Stimulated activated CD8-positive, alpha-beta memory T cell treated with anti-CD3 and anti-CD28 coated beads, Interleukin-2, amount 100 ng/mL, for 48 hours (primary cell): ENCODE measurements around the gene MARCHF10.

Experiments
- DNase-seq, 2 donors: peaks; one replicate each; pipeline ENCODE4 v3.0.0-alpha.2; 2020; ENCODE audit warnings: low read depth in 2 of 2

The MARCHF10 gene

DNA sequence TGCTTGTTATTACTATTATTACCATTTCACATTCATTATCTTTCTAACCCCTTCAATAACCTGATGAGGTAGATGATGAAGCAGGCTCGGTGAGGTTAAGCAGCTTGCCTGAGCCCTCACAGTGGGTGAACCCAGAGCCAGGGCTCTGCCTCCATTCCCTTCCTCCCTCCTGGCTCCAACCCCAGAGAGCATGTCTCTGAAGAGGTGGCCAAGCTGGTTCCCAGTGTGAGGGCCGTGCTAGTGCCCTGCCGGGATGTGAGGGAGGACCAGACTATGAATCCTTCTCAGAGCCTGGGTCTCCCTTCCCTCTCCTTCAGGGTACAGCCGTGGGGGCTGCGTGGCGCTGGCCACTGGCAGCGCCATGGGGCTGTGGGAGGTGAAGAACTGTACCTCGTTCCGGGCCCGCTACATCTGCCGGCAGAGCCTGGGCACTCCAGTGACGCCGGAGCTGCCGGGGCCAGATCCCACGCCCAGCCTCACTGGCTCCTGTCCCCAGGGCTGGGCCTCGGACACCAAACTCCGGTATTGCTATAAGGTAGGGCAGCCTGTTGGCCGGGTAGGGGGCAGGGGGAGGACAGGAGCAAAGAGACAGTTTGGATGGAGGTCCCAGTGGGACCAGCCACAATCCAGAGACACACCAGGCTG lies 131.0 kb downstream of the MARCHF10 start:
- no peak for DNase-seq

DNA sequence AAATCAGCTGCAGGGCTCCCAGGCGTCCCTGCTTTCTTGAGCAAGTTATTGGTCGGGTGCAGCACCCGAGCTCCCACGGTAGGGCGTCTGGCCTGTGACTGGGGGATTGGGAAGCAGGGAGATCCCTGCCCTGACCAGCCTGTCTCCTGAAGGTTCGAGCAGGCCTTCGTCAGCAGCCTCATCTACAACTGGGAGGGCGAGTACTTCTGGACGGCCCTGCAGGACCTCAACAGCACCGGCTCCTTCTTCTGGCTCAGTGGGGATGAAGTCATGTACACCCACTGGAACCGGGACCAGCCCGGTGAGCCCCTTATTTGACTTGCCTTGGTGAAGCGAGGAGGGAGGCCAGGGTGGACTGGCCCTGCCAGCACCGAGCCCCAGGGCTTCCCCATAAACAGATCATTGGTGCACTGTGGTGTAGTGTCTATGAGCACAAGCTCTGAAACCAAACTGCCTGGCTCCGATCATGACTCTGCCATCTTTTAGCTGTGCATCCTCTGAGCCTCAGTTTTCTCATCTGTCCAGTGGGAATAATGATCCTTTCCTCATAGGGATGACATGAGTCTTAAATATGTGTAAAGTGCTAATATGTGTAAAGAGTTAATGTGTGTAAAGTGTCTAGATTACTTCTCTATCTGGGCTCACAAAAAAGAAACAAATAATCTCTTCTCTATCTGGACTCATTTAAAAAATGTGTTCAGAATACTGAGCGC lies 131.7 kb downstream of the MARCHF10 start:
- no peak for DNase-seq

DNA sequence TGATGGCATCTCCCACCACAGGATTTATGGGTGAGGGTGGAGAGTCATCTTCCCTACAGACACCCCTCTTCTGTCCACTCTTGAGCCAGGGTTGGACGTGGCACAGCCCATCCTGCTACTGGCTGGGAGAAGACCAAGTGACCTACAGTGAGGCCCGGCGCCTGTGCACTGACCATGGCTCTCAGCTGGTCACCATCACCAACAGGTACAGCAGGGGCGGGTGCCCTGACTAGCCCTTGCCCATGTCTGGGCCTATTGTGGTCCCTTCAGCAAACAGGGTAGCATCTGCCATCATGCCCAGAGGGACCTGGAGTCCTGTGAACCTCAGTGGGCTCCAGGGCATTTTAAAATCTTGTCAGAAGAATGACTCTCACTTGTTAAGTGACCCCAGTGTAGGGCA lies 132.4 kb downstream of the MARCHF10 start:
- DNase-seq: no peak

DNA sequence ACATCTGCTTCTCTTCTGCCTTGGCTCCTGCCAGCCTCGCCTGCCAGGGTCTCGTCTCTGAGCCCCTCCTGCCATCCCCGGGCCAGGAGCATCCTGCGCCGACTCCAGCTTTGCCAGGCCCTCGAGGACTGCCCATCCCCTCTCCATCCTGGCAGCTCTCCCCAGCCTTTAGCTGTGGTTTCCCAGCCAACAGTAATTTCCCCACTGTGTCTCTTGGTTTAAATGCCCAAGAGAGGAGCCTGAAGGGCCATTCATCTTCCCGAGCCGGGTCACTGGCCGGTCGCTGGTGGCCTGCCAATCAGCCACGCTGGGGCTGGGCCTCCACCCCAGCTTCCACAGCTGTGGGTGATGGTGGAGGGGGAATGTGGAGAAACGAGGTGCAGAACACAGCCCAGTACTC lies 132.9 kb downstream of the MARCHF10 start:
- DNase-seq: no peak

DNA sequence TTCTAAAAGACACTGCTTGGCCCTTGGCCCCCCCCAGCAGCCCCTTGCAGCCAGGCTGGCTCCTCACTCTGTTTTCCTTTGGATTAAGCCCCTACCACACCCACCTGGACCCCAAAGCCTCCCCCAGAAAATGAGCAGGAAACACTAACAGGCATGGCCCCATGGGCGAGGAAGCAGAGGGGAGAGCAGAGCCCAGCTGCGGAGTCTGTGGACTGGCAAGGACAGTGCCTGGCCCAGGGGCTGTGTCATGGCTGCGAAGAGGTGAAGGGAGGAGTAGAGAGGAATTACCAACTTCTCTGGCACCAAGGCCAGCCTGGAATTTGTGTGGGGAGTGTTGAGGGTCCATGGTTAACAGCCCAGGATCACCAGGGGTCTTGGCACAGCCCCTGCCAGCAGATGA lies 133.3 kb downstream of the MARCHF10 start:
- DNase-seq: no peak

DNA sequence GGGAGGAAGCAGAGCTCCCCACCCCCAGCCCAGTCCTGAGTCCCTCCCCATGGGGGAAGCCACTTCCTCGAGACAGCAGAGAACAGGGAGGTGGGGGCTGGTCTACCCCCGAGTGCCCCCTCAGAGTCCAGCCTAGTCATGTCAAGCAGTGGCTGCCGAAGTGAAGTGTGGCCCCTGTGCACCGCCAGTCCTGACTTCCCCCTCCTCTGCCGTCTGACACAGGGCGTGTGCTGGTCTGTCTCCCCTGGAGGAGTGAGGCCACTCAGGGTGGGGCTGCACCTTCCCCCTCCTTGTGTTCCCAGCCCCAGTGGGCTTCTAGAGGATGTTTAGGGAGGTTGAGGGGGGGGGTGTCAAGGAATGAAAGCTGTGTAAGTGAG lies 133.8 kb downstream of the MARCHF10 start:
- DNase-seq: no peak

DNA sequence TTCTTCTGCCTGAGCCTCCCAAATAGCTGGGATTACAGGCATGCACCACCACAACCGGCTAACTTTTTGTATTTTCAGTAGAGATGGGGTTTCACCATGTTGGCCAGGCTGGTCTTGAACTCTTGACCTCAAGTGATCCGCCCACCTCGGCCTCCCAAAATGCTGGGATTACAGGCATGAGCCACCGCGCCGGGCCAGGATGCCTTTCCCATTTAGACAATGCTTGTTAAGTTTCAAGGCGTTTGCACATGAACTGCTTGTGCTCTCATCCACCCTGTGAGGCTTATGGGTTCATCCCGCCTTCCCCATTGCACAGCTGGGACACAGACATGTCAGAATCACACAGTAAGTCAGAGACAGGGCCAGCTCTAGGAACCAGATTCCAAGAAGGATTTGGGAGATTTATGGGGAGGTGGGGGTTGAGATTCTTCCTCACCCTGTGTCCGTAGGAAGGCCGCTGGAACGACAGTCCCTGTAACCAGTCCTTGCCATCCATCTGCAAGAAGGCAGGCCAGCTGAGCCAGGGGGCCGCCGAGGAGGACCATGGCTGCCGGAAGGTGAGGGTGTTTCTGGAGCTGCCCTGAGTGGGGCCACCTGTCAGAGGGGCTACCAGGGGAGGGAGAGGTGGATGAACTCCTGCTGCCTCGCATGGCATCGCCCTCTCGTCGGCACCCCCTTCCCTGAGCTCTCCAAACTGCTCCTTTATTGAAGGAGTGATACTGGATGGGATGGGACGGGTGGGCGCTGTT lies 134.3 kb downstream of the MARCHF10 start:
- no peak for DNase-seq

DNA sequence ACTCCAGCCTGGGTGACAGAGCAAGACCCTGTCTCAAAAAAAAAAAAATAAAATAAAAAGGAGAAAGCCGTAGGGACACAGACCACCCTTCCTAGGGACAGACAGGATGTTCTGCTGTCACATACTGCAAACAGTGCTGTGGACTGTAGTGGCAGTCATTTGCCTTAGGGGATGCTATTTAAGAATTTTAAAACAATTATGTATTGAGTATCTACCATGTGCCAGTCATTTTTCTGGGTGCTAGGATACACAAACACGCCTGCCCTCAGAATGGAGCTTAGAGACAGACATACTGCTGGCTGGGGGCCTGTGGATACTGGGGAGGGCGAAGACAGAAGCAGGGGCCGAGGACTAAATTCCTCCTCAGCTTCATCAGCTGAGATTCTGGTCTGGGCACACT lies 135.2 kb downstream of the MARCHF10 start:
- no peak for DNase-seq

DNA sequence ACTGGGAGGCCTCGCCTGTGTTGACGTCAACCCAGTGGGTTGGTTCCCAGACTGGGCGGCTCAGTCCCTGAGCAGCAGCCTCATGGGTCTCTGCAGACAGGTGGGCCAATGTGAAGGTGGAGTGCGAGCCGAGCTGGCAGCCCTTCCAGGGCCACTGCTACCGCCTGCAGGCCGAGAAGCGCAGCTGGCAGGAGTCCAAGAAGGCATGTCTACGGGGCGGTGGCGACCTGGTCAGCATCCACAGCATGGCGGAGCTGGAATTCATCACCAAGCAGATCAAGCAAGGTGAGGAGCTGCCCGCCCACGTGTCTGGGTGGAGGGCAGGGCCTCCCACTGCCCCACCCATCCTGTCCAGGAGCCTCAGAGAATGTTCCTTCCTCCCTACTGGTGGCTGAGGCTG lies 136.6 kb downstream of the MARCHF10 start:
- no peak for DNase-seq

DNA sequence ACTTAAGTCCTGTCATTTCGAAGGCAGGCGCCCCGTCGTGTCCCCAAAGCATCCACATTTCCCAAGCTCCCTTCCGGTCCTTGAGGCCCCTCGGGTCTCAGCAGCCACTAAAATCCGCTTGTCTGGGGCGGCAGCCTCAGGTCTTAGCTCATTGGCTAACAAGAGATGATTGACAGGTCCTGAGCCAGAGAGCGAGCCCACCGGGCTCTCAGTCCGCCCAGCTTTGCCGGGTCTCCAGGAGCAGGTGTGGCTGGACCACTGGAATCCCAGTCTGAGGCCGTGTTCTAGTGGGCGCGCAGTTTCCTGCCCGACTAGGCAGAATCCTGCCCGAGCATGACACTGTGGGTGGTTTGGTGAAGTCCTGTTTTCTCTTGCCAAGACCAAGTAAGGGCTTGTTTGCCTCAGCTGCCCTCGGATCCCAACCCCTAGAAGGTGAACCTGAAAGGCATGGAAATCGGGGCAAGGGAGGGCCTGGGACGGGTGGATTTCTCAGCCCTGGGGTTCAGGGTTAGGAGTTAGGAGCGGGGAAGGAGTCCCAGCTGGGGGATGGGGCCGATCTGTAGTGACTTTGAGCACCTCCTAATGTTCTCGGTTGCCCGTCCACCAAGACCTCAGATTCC lies 137.8 kb downstream of the MARCHF10 start:
- DNase-seq: no peak

DNA sequence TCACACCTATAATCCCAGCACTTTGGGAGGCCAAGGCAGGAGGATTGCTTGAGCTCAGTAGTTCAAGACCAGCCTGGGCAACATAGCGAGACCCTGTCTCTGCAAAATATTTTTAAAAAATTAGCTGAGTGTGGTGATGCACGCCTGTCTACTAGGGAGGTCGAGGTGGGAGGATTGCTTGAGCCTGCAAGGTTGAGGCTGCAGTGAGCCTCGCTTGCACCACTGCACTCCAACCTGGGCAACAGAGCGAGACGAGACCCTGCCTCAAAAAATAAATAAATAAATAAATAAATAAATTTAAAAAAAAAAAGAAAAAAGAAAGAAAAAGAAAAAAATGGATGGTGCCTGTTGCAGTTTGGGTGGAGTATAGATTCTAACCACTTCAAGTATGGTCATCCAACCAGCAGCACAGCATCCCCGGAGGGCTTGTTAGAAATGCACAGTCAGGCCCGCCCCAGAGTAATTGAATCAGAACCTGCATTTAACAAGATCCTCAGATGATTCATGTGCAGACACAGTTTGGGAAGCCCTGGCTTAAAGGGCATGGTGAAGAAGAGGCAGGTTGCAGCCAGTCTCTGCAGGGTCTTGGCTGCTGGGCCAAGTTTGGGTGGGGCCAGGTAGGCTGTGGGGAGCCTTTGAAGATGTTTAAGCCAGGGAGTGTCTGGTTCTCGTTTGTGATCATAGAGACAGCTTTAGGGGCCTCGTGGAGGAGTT lies 139.9 kb downstream of the MARCHF10 start:
- DNase-seq: no peak

DNA sequence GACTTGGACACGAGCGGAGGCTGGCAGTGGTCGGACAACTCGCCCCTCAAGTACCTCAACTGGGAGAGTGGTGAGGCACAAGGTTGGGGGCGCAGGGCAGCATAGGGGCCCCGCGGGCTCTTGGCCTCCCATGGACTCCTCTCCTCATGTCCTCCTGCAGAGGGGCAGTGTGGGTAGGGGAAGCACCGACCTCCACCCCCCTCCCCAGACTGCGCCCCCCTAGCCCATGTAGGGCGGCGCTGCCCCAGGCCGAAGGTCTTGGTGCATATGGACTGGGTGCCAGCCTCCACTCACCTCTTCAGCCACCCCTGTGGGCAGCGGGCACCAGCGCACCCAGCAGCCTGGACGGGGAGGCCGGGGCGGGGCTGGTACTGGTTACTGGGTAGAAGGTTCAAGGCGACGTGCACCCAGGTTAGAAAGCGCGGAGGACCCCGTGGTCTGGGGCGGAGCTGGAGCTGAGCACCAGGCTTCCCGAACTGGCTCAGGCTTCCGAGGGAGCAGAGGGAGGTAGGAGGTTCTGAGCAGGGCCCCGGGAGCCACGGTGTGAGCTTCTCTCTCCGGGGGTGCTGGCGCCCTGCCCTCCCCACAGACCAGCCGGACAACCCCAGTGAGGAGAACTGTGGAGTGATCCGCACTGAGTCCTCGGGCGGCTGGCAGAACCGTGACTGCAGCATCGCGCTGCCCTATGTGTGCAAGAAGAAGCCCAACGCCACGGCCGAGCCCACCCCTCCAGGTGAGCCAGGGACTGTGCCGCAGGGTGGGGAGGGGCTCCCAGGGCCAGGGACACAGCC lies 141.1 kb downstream of the MARCHF10 start:
- no peak for DNase-seq

DNA sequence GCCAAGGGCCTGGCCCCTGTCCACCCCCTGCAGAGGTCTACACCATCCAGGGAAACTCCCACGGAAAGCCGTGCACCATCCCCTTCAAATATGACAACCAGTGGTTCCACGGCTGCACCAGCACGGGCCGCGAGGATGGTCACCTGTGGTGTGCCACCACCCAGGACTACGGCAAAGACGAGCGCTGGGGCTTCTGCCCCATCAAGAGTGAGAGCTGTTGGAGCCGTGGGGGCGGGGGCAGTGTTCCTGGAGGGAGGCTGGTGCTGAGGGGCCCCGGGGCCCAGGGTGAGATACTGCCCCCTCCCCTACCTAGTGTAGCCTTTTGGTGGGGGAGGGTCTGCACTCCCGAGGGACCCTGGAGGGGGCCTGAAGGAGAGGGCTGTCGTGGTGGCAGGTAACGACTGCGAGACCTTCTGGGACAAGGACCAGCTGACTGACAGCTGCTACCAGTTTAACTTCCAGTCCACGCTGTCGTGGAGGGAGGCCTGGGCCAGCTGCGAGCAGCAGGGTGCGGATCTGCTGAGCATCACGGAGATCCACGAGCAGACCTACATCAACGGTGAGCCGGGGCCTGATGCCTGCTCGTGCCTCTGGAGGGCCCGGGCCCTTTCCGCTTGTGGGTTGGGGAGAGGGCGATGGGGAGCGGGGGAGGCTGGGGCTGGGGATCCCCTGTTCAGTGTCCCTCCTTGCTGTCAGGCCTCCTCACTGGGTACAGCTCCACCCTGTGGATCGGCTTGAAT lies 141.9 kb downstream of the MARCHF10 start:
- DNase-seq: no peak

DNA sequence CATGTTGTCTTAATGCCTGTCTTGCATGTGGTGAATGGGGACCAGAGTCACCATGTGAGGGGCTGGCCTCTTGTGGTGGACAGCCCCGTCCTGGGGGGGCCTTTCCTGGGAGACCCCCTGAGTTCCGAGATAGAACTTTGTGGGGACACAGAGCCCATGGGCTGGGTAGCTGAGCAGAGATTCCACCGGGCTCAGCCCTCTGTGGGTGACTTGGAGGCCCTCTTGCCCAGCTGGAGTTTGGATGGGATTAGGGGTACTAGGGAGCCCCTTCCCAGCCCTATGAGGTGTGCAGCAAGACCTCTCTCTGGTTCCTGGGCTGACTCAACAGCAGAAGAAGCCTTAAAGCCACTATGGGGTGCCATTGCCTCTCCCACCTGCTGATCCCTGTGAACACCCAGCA lies 142.5 kb downstream of the MARCHF10 start:
- DNase-seq: no peak

DNA sequence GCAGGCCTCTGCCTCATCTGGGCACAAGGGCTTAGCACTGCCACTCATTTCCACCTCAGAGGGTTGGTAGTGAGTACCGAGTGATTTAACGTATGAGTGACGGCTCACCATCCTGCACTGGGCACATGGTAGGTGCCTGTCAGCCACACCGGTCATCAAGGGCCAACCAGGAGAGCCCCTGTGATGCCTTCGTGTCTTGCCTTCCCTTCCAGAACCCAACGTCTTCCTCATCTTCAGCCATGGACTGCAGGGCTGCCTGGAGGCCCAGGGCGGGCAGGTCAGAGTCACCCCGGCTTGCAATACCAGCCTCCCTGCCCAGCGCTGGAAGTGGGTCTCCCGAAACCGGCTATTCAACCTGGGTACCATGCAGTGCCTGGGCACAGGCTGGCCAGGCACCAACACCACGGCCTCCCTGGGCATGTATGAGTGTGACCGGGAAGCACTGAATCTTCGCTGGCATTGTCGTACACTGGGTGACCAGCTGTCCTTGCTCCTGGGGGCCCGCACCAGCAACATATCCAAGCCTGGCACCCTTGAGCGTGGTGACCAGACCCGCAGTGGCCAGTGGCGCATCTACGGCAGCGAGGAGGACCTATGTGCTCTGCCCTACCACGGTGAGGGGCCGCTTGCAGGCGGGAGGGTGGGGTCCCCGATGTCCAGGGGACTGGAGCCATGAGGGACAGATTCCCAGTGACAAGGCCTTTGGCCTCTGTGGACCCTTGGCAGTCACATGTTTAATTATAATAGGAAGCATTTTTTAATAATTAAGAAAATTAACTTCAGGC lies 143.6 kb downstream of the MARCHF10 start:
- DNase-seq: no peak

DNA sequence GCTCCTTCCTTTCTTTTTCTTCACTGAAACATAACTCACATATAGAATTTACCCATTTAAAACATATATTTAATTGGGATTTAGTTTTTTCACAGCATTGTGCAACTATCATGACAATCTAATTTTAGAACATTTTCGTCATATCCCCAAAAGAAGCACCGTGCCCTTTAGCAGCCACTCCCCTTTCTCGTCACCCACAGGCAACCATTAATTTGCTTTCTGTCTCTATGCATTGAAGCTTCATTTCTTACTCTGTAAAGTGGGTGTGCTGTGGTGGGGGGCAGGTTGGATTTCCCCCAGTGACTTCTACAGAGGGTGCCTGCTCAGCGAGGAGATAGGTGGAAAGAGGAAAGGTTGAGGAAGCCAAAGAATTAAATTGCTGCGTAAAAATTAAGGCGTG lies 144.8 kb downstream of the MARCHF10 start:
- no peak for DNase-seq

DNA sequence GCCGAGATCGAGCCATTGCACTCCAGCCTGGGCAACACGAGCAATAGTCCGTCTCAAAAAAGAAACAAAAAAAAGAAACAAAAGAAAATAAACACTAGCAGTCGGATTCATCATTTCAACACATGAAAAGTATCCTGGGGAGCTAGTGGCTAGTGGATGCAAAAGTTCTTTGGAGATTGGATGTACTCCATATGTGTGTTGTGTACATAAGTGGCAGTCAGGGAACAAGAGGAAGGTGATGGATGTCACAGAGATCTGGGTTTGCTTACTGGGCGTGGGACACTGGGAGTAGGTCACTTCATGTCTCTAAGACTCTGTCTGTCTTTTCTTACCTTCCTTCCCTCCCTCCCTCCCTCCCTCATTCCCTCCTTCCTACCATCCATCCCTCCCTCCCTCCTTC lies 145.3 kb downstream of the MARCHF10 start:
- no peak for DNase-seq

DNA sequence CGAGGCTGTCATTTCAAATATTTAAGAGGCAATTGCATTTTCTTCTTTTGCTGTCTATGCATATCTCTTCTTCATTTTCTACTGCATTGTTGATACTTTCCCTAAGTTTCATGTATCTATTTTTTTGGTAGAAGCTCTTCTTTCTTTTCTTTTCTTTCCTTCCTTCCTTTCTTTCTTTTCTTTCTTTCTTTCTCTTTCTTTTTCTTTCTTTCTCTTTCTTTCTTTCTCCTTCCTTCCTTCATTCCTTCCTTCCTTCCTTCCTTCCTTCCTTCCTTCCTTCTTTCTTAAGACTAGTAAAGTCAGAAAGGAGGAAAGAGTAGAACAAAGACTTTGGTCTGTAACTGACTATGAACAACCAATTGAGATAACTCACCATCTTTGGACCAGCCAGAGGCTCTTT lies 146.8 kb downstream of the MARCHF10 start:
- no peak for DNase-seq

DNA sequence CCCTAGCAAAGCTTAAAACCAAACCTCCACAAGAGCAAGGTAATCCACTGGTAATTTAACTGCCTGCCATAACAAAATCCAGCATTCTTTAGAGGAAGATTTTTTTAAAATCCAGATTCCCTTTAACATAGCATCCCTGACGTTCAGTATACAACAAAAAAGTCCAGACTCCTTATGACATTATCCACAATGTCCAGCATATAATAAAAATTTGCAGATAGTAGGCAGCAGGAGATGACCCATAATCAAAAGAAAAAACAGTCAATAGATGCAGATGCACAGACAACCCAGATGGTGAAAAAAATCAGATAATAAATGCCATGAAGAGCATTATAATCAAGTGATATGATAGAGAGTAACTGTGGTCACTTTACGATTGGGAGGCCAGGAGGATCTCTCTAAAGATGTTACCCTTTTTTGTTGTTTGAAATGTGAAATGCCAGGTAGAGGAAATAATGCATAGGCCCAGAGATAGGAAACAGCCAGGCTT lies 147.4 kb downstream of the MARCHF10 start:
- no peak for DNase-seq
